ENCODE results near the gene EDRF1.

The EDRF1 gene

DNA sequence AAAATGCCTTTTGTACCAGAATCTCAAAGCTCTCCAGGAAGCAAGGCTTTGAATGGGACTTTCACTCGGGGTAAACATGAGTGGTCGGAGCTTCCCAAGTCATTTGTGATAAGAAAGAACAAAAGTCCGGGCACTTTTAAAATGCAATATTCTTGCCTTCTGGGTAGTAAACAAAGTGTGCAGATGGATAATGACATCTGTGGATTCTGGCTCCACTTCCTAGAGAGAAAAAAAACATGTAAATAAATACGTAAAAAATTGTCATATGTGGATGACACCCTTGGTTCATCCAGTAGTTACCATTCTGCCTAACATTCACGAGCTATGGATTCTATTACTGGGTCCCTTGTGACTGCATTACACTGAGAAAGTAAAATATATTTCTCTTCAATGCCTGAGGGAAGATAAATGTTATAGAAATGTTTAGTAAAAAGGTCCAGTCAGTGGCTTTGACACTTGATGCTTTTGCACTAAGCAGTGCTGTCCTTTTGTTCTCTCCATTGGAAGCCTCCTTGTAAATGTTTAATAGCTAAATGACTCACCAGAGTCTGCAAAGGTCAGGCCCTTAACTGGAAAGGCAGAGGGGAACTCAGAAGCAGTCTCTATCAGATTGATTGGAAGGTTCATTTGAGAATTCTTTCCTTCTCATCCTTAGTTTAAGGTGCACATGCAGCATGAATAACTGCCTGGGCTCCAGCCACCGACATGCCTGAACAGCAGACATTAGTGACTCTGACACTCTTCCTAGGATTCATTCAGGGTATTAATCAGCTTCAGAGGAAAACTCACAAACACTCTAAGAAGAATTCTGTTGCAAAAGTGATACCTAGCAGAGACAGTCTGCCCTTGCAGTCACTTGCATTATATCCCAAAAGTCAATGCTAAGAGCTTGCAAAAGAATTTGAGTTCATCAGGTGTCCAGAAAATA lies 11.7 kb upstream of the EDRF1 start (continued):
- peak; percentile 51 for TF ChIP-seq ZXDB (tag by site-specific recombination; IDR thresholded peaks at IDR 0.05)
- TF ChIP-seq, protein P1, sequence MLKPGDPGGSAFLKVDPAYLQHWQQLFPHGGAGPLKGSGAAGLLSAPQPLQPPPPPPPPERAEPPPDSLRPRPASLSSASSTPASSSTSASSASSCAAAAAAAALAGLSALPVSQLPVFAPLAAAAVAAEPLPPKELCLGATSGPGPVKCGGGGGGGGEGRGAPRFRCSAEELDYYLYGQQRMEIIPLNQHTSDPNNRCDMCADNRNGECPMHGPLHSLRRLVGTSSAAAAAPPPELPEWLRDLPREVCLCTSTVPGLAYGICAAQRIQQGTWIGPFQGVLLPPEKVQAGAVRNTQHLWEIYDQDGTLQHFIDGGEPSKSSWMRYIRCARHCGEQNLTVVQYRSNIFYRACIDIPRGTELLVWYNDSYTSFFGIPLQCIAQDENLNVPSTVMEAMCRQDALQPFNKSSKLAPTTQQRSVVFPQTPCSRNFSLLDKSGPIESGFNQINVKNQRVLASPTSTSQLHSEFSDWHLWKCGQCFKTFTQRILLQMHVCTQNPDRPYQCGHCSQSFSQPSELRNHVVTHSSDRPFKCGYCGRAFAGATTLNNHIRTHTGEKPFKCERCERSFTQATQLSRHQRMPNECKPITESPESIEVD (tag by site-specific recombination; IDR thresholded peaks at IDR 0.05): peak; percentile 87
- TF ChIP-seq IKZF3 (tag by site-specific recombination; IDR thresholded peaks at IDR 0.05): peak; percentile 89
- TF ChIP-seq, protein P2, sequence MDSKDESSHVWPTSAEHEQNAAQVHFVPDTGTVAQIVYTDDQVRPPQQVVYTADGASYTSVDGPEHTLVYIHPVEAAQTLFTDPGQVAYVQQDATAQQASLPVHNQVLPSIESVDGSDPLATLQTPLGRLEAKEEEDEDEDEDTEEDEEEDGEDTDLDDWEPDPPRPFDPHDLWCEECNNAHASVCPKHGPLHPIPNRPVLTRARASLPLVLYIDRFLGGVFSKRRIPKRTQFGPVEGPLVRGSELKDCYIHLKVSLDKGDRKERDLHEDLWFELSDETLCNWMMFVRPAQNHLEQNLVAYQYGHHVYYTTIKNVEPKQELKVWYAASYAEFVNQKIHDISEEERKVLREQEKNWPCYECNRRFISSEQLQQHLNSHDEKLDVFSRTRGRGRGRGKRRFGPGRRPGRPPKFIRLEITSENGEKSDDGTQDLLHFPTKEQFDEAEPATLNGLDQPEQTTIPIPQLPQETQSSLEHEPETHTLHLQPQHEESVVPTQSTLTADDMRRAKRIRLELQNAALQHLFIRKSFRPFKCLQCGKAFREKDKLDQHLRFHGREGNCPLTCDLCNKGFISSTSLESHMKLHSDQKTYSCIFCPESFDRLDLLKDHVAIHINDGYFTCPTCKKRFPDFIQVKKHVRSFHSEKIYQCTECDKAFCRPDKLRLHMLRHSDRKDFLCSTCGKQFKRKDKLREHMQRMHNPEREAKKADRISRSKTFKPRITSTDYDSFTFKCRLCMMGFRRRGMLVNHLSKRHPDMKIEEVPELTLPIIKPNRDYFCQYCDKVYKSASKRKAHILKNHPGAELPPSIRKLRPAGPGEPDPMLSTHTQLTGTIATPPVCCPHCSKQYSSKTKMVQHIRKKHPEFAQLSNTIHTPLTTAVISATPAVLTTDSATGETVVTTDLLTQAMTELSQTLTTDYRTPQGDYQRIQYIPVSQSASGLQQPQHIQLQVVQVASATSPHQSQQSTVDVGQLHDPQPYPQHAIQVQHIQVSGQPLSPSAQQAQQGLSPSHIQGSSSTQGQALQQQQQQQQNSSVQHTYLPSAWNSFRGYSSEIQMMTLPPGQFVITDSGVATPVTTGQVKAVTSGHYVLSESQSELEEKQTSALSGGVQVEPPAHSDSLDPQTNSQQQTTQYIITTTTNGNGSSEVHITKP (tag by site-specific recombination; IDR thresholded peaks at IDR 0.05): peak; percentile 40
- no peak for TF ChIP-seq ZNF302 (tag by site-specific recombination; IDR thresholded peaks at IDR 0.05; ENCODE audit: low read depth)
- TF ChIP-seq ZNF707 (tag by site-specific recombination; IDR thresholded peaks at IDR 0.05): no peak
- TF ChIP-seq ZFP37 (tag by site-specific recombination; IDR thresholded peaks at IDR 0.05): 0 out of 2 replicates have a peak, but pooled peaks have one; percentile 44
- peak; percentile 55; the same call in 1 of the 2 replicates for TF ChIP-seq ZNF660 (tag by site-specific recombination; IDR thresholded peaks at IDR 0.05)

DNA sequence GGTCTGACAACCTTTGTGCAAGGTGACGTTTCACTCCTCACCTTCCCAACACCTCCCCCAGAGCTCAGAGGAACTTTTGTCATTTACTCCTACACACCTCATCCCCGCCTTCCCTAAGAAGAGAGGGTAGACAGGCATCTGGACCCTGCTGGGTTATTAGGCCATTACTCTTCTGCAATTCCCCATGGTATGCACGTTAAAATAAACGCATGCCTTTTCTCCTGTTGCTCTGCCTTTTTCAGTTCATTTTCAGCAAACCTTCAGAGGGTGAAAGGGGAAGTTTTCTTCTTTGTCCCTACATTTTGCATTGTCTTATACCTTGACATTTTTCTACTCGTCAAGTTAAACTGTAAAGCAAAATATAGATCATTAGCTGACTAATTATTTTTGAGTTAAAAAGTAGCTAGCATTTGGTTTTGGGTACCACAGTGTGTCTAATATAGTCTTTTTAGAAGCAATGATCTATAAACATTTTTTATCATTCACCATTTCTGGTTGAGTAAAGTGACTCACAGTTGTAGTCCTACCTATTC lies 10.5 kb upstream of the EDRF1 start:
- POLR2A ChIA-PET: interaction anchor here (2.7 kb wide), 1 partner anchor 10 kb away, joined by 14 read pairs; the partner anchor contains the start of gene EDRF1
- Histone ChIP-seq H3K27ac (ENCODE audit: extremely low read depth, low read depth, low read length) (no peak overlapping the region; the same call in 1 of the 2 replicates), H3K4me3 (ENCODE audit: low read depth, low read length) (no peak overlapping the region), H3K9me3 (ENCODE audit: control insufficient read depth, insufficient read depth, low read depth, low read length) (no peaks in the 10 kb centered on the region), H3K4me1 (ENCODE audit: control insufficient read depth, insufficient read depth, low read length) (peaks cover 36% of the 10 kb centered on the region), H3K36me3 (ENCODE audit: control insufficient read depth in 2 of 2, insufficient read depth in 1 of 2, low read length in 2 of 2) (no peaks in the 10 kb centered on the region)
- CTCF ChIA-PET: interaction anchor here (0.7 kb wide), 2 partner anchors 16 to 36 kb away, joined by 3 read pairs; no protein-coding TSS in a partner anchor
- TF ChIP-seq OSR2 (tag by site-specific recombination; IDR thresholded peaks at IDR 0.05) (0 out of 2 replicates have a peak, but pooled peaks have one; percentile 7), ZNF501 (tag by site-specific recombination; IDR thresholded peaks at IDR 0.05) (no peak), SCRT2 (tag by site-specific recombination; IDR thresholded peaks at IDR 0.05) (peak; percentile 83), ZNF704 (tag by site-specific recombination; IDR thresholded peaks at IDR 0.05) (no peak), EGR2 (tag by site-specific recombination; IDR thresholded peaks at IDR 0.05; ENCODE audit: low read depth) (peak; percentile 81), ZNF600 (tag by site-specific recombination; IDR thresholded peaks at IDR 0.05) (peak; percentile 53), ZNF549 (tag by site-specific recombination; IDR thresholded peaks at IDR 0.05) (no peak)
- TF ChIP-seq, protein P3, sequence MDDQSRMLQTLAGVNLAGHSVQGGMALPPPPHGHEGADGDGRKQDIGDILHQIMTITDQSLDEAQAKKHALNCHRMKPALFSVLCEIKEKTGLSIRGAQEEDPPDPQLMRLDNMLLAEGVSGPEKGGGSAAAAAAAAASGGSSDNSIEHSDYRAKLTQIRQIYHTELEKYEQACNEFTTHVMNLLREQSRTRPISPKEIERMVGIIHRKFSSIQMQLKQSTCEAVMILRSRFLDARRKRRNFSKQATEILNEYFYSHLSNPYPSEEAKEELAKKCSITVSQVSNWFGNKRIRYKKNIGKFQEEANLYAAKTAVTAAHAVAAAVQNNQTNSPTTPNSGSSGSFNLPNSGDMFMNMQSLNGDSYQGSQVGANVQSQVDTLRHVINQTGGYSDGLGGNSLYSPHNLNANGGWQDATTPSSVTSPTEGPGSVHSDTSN (CRISPR knock-in tag; IDR thresholded peaks at IDR 0.05): no peak
- TF ChIP-seq, protein P4, sequence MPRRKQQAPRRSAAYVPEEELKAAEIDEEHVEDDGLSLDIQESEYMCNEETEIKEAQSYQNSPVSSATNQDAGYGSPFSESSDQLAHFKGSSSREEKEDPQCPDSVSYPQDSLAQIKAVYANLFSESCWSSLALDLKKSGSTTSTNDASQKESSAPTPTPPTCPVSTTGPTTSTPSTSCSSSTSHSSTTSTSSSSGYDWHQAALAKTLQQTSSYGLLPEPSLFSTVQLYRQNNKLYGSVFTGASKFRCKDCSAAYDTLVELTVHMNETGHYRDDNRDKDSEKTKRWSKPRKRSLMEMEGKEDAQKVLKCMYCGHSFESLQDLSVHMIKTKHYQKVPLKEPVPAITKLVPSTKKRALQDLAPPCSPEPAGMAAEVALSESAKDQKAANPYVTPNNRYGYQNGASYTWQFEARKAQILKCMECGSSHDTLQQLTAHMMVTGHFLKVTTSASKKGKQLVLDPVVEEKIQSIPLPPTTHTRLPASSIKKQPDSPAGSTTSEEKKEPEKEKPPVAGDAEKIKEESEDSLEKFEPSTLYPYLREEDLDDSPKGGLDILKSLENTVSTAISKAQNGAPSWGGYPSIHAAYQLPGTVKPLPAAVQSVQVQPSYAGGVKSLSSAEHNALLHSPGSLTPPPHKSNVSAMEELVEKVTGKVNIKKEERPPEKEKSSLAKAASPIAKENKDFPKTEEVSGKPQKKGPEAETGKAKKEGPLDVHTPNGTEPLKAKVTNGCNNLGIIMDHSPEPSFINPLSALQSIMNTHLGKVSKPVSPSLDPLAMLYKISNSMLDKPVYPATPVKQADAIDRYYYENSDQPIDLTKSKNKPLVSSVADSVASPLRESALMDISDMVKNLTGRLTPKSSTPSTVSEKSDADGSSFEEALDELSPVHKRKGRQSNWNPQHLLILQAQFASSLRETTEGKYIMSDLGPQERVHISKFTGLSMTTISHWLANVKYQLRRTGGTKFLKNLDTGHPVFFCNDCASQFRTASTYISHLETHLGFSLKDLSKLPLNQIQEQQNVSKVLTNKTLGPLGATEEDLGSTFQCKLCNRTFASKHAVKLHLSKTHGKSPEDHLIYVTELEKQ (tag by site-specific recombination; IDR thresholded peaks at IDR 0.05; ENCODE audit: borderline replicate concordance): peak; percentile 46; the same call in 1 of the 2 replicates
- TF ChIP-seq, protein P5, sequence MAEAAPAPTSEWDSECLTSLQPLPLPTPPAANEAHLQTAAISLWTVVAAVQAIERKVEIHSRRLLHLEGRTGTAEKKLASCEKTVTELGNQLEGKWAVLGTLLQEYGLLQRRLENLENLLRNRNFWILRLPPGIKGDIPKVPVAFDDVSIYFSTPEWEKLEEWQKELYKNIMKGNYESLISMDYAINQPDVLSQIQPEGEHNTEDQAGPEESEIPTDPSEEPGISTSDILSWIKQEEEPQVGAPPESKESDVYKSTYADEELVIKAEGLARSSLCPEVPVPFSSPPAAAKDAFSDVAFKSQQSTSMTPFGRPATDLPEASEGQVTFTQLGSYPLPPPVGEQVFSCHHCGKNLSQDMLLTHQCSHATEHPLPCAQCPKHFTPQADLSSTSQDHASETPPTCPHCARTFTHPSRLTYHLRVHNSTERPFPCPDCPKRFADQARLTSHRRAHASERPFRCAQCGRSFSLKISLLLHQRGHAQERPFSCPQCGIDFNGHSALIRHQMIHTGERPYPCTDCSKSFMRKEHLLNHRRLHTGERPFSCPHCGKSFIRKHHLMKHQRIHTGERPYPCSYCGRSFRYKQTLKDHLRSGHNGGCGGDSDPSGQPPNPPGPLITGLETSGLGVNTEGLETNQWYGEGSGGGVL (tag by site-specific recombination; IDR thresholded peaks at IDR 0.05): peak; percentile 41; the same call in 1 of the 2 replicates

All from HEK293 (cell line).